HG03139 (cell line): ENCODE measurements around the gene UBAP1.
"Not testable (repeated sequence)": the region's sequence is repeated elsewhere in the genome, so short reads cannot be mapped to it uniquely, and the experiment has no call there.

Source experiments
- ATAC-seq: cut with Tn5 transposase; IDR thresholded peaks from one replicate; pipeline ENCODE4 v1.9.1; 2021; ENCODE audit not compliant: unreplicated experiment

Gene UBAP1

GRCh38 chr9:34256987-34257585 lies 78.2 kb downstream of the UBAP1 start:
- ATAC-seq, result no peak

DNA sequence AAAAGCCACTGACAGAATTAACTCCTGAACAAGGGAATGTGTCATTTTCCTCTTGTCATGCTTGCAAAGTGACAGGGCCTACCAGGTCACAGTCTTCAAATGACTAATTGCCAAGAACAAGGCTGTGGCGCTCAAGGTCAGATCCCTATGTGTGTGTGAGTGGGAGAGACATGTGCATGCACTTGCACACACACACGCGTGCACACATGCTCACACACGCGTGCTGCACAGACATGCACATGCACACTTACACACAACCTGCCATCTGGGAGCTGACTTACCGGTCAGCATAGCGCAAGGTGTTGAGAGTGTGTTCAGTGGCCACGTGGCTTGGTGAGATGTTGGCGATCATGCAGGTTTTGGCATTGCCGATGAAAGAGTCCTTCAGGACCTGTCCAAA lies 80.5 kb downstream of the UBAP1 start:
- no peak for ATAC-seq

DNA sequence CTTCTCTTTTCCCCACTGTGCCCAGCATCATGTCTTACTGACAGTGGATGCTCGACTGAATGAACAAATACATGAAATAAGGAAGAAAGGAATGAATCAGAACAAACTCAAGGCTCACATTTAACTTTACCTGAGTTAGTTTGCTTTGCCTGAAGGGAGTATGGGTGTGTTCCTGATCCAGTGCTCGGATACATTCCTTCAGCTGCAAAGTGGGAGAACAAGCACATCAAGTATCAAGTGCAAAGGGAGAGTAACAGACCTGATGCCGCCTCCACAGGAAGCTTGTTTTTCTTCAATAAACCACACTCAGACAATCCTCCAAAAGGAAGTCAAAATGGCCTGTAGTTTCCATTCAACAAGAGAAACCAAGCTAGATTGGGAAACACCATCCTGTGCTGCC lies 84.1 kb downstream of the UBAP1 start:
- no peak for ATAC-seq

DNA sequence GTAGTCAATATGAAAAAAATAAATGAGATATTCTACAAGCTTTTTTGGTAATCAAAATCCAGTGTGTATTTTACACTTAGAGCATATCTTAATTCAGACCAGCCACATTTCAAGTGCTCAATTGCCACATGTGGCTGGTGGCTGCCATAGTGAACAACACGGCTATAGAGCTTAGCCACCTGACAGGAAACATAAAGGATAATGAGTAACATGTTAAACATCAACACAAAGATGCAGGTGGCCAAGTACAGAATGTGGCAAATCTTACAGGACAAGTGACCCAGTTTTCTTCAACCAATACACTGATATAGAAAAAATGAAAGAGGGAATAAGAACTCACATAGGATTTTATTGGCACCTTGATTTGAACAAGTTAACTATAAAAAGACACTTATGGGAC lies 88.8 kb downstream of the UBAP1 start:
- no peak for ATAC-seq

DNA sequence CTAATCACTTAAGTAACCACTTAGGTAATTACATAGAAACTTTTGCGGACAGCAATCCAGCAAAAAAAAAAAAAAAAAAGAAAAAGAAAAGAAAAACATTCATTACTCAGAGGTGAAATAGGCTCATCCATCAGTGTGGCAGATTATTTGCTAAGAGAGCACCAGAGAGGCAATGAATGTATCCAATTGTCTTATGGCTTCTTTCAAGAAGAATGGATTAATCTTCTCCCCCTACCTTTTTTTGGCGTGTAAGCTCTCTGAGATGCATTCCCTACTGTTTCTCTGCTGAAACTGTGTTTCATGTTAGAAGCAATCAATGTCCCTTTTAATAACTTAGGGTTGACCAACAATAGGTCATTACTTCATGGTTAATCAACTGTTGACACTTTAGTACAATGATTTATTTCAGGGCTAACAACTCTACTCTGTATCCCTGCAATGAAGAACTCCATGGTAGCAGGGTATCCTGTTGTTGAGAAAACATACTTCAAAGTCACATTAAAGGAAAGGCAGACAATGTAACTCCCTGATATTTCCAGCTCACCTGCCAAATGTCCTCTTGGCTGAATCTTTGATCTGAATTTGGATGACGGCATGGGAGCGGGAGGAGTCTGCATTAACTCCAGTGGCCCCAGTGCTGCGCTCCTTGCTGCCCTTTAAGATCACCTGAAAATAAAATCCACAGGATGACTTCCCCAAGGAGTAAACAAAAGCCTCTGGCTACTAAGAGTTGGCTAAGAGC lies 92.6 kb downstream of the UBAP1 start:
- ATAC-seq, result no peak

DNA sequence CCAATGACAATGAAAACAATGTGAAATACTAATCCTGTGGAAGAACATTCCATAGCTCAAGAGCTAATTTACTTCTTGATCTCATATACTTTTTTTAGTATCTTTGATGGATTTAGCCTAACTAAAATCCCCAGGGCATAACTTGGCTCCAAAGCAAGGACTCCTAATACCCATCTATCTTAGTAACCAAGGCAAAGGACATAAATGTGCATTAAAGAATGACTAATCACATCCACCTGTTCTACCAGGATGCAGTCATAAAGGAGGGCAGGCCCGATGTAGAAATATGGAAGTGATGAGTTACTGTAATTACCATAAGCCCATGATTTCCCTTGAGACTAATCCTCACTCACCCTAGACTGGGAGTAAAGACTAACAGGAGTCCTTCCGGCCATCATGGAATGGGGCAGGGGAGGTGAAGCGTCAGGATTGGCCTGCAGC lies 93.3 kb downstream of the UBAP1 start:
- ATAC-seq, result no peak

GRCh38 chr9:34273588-34273987 lies 94.7 kb downstream of the UBAP1 start:
- not testable (repeated sequence) for ATAC-seq

DNA sequence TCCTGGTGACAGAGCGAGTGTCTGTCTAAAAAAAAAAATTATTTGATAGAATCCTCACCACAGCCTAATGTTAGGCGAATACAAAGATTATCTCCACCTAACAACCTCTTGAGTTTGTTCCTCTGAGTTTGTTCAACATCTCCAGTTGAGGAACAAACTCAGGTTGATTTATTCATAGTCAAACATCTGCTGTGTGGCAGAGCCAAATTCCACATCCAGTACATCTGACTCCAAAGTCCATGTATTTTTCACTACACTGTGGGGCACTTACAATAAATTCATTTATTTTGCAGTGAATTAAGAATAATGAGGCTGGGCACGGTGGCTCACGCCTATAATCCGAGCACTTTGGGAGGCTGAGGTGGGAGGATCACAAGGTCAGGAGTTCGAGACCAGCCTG lies 97.0 kb downstream of the UBAP1 start:
- ATAC-seq, result no peak

DNA sequence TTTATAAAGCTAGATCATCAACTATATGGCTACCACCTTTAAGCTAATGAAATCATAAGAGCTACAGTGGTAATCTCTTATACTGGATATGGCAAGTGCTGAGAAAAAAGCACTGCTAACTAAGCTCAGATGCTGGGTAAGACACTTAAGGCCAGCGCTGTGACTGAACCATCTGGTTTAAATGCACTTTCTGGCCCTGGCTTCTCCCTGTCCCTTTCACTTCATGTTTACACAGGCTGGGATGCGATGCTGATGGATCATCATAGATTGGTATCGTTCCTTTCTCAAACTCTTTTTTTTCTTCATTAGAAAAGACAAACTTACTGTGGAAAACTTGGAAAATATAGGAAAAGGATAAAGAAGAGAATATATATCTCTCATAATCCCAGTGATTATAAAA lies 97.9 kb downstream of the UBAP1 start:
- no peak for ATAC-seq

DNA sequence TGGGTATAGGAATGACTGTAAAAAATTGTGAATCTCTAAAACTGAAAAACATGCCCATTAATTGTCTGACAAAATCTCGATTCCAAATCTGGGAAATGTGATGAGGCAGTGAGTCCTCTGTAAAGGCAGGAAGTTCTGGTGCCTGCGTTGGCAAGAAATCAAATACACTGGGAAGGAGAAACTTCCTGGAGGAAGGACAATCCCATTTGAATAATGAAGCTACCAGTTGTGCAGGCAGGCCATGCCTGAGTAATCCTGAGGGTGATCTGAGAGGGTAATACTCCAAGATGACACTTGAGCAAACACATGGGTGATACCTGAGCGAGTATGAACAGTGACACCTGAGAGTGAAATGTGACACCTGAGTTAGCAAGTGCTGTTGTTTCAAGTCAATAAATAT lies 100.6 kb downstream of the UBAP1 start:
- no peak for ATAC-seq

DNA sequence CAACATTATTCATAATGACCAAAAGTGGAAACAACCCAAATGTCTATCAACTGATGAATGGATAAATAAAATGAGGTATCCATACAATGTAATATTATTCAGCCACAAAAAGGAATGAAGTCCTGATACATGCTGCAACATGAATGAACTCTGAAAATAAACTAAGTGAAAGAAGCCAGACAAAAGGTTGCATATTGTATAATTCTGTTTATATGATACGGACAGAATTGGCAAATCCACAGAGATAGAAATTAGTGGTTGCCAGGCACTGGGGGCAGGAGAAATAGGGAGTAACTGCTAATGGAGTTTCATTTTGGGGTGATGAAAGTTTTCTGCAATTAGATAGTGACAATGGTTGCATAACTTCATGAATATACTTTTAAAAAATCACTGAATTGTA lies 103.3 kb downstream of the UBAP1 start:
- no peak for ATAC-seq

DNA sequence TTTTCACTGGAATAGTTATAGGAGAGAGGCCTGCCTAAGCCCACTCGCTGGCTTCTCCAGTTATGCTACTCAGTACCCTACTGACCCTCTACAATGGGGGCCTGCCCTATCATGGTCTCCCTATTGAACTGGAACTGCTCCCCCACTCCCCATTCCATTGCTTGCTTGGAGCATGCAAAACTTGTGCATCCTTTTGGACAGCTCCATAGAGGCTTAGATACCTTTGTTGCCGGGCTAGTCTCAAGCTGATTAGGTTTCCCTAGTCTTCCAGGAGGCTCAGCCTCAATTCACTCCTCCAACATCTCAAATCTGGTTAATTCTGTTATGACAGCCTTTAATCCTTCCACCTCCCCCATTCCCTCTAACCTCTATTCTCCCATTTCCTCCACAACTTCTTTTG lies 110.3 kb downstream of the UBAP1 start:
- ATAC-seq, result no peak

DNA sequence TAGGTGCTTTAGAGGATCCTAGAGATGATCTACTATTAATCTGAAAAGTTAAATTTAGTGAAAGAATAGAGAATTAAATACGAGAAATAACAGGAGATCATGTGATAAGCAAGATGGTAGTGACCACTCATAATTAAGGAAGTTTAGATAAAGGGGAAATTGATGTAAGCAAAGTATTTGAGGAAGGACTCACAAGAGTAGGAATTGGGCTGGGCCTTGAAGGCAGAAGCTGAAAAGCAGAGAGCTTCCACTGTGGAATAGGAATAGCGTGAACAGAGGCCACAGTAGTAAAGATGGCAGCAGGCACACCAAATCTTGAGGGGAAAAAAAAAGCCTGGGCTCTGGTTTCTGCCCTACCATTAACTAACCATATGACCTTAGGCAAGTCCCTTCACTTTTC lies 112.2 kb downstream of the UBAP1 start:
- no peak for ATAC-seq

DNA sequence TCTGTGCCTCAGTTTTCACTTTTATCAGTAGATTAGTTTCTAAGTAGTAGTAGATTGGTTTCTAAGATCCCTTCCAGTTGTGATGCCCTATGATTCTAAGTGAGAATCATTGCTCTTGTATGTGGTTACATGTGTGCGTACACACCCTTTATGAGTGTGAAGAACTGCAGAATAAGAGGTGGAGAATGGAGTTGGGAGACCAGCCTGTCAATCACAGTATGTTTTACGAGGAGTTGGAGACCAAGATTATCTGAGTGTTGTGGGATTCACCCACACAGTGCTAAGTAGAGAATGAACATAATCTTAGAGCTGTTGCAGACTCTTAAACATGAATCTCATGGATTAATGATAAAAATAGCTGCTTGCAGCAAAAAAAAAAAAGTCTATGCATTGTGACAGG lies 112.6 kb downstream of the UBAP1 start:
- ATAC-seq, result no peak

- ATAC-seq, result no peak
These were observed 113.7 kb downstream of the UBAP1 start for GRCh38 chr9:34292552-34292951.

- ATAC-seq, result not testable (repeated sequence)
These were observed 122.2 kb downstream of the UBAP1 start for GRCh38 chr9:34301064-34301463.
